HG03354 (cell line): Measurements from ENCODE around the gene B4GALNT4.
"Not testable (repeated sequence)": the region's sequence is repeated elsewhere in the genome, so short reads cannot be mapped to it uniquely, and the experiment has no call there.

ENCODE experiments used
- ATAC-seq: cut with Tn5 transposase; IDR thresholded peaks from one replicate; pipeline ENCODE4 v1.9.1; 2021; ENCODE audit warnings: mild to moderate bottlenecking; ENCODE audit not compliant: unreplicated experiment, poor library complexity, severe bottlenecking

The B4GALNT4 gene

GRCh38 chr11:333616-334263 lies 35.6 kb upstream of the B4GALNT4 start:
- ATAC-seq: not testable (repeated sequence)

- ATAC-seq: no peak
Measured at GRCh38 chr11:334264-334994, 34.9 kb upstream of the B4GALNT4 start.

GRCh38 chr11:335779-336658 lies 33.3 kb upstream of the B4GALNT4 start:
- ATAC-seq: no peak

- ATAC-seq: no peak
Measured at GRCh38 chr11:336659-337198, 32.6 kb upstream of the B4GALNT4 start.

- ATAC-seq: no peak
Measured at GRCh38 chr11:337711-338110, 31.6 kb upstream of the B4GALNT4 start.

- no peak for ATAC-seq
Measured at GRCh38 chr11:339963-340362, 29.3 kb upstream of the B4GALNT4 start.

GRCh38 chr11:340539-341512 lies 28.5 kb upstream of the B4GALNT4 start:
- no peak for ATAC-seq

GRCh38 chr11:342328-342727 lies 27.0 kb upstream of the B4GALNT4 start:
- ATAC-seq: no peak

- no peak for ATAC-seq
Measured at GRCh38 chr11:344836-345578, 24.3 kb upstream of the B4GALNT4 start.

GRCh38 chr11:346529-346928 lies 22.8 kb upstream of the B4GALNT4 start:
- no peak for ATAC-seq

- not testable (repeated sequence) for ATAC-seq
Measured at GRCh38 chr11:349270-349954, 19.9 kb upstream of the B4GALNT4 start.

- not testable (repeated sequence) for ATAC-seq
Measured at GRCh38 chr11:350033-350722, 19.1 kb upstream of the B4GALNT4 start.

GRCh38 chr11:350723-351255 lies 18.5 kb upstream of the B4GALNT4 start:
- ATAC-seq: no peak

GRCh38 chr11:351411-351810 lies 17.9 kb upstream of the B4GALNT4 start:
- no peak for ATAC-seq

GRCh38 chr11:352456-353031 lies 16.8 kb upstream of the B4GALNT4 start:
- ATAC-seq: no peak

- ATAC-seq: no peak
Measured at GRCh38 chr11:353179-353873, 16.0 kb upstream of the B4GALNT4 start.
